Osteocyte (in vitro differentiated cells): ENCODE measurements around the gene CD200R1L. TPM values are rescaled to one million over a fixed set of nuclear protein-coding genes. Genes with fewer than 3 reads are reported as not detected.

Experiments
- DNase-seq: peaks from one replicate; pipeline ENCODE4 v3.0.0; 2021; ENCODE audit warnings: mixed read lengths; ENCODE audit not compliant: unreplicated experiment; ENCODE audit errors: extremely low spot score
- H3K27ac Mint-ChIP-seq: one replicate; pipeline ENCODE4 v1.8.0; 2021; ENCODE audit warnings: mild to moderate bottlenecking, mixed read lengths; ENCODE audit not compliant: unreplicated experiment
- H3K27me3 Mint-ChIP-seq: one replicate; pipeline ENCODE4 v1.8.0; 2021; ENCODE audit warnings: mixed read lengths; ENCODE audit not compliant: unreplicated experiment
- H3K36me3 Mint-ChIP-seq: one replicate; pipeline ENCODE4 v1.8.0; 2021; ENCODE audit warnings: mixed read lengths; ENCODE audit not compliant: unreplicated experiment
- H3K4me1 Mint-ChIP-seq: one replicate; pipeline ENCODE4 v1.8.0; 2021; ENCODE audit warnings: mixed read lengths; ENCODE audit not compliant: unreplicated experiment
- H3K4me3 Mint-ChIP-seq: one replicate; pipeline ENCODE4 v1.8.0; 2021; ENCODE audit warnings: mild to moderate bottlenecking, moderate library complexity, mixed read lengths; ENCODE audit not compliant: unreplicated experiment
- H3K9me3 Mint-ChIP-seq: one replicate; pipeline ENCODE4 v1.8.0; 2021; ENCODE audit warnings: mixed read lengths; ENCODE audit not compliant: unreplicated experiment
- total RNA-seq: library from RNA; stranded (reverse); gene quantifications from 2 replicates; pipeline ENCODE4 v1.2.1, GENCODE V29; 2021
- TF ChIP-seq, protein P1 (sequence below): fragments of 200-600 bp; sonication (generic); IDR thresholded peaks from 2 replicates; pipeline ENCODE4 v1.5.0; 2021; ENCODE audit warnings: antibody characterized with exemption, mild to moderate bottlenecking, moderate library complexity

Gene CD200R1L
- total RNA-seq, 1 donor from 2014 or later = not detected

GRCh38 chr3:112814266-112814665 is 32.4 kb downstream of the CD200R1L start:
- Mint-ChIP-seq H3K4me1 (peaks cover 44% of the 10 kb centered on the region), H3K27me3 (no peaks in the 10 kb centered on the region), H3K9me3 (no peaks in the 10 kb centered on the region), H3K4me3 (no peak overlapping the region), H3K36me3 (no peaks in the 10 kb centered on the region), H3K27ac (peak overlapping the region; percentile 59)
- DNase-seq = no peak
- TF ChIP-seq, protein P1, sequence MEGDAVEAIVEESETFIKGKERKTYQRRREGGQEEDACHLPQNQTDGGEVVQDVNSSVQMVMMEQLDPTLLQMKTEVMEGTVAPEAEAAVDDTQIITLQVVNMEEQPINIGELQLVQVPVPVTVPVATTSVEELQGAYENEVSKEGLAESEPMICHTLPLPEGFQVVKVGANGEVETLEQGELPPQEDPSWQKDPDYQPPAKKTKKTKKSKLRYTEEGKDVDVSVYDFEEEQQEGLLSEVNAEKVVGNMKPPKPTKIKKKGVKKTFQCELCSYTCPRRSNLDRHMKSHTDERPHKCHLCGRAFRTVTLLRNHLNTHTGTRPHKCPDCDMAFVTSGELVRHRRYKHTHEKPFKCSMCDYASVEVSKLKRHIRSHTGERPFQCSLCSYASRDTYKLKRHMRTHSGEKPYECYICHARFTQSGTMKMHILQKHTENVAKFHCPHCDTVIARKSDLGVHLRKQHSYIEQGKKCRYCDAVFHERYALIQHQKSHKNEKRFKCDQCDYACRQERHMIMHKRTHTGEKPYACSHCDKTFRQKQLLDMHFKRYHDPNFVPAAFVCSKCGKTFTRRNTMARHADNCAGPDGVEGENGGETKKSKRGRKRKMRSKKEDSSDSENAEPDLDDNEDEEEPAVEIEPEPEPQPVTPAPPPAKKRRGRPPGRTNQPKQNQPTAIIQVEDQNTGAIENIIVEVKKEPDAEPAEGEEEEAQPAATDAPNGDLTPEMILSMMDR = peak; percentile 79

GRCh38 chr3:112813723-112814171 is 32.9 kb downstream of the CD200R1L start:
- DNase-seq = no peak
- H3K27ac Mint-ChIP-seq = peak overlapping the region; percentile 59
- peaks cover 44% of the 10 kb centered on the region for H3K4me1 Mint-ChIP-seq

GRCh38 chr3:112813016-112813415 is 33.6 kb downstream of the CD200R1L start:
- H3K36me3 Mint-ChIP-seq = no peaks in the 10 kb centered on the region
- H3K27ac Mint-ChIP-seq = peak overlapping the region; percentile 28
- no peaks in the 10 kb centered on the region for H3K9me3 Mint-ChIP-seq
- no peak overlapping the region for H3K4me3 Mint-ChIP-seq
- no peak for DNase-seq
- peaks cover 44% of the 10 kb centered on the region for H3K4me1 Mint-ChIP-seq
- no peaks in the 10 kb centered on the region for H3K27me3 Mint-ChIP-seq
- TF ChIP-seq, protein P1 = no peak

More at GRCh38 chr3:112813723-112814171, 32.9 kb downstream of the CD200R1L start:
- Mint-ChIP-seq H3K36me3 (no peaks in the 10 kb centered on the region), H3K4me3 (no peak overlapping the region), H3K27me3 (no peaks in the 10 kb centered on the region), H3K9me3 (no peaks in the 10 kb centered on the region)
- TF ChIP-seq, protein P1 = no peak

DNA sequence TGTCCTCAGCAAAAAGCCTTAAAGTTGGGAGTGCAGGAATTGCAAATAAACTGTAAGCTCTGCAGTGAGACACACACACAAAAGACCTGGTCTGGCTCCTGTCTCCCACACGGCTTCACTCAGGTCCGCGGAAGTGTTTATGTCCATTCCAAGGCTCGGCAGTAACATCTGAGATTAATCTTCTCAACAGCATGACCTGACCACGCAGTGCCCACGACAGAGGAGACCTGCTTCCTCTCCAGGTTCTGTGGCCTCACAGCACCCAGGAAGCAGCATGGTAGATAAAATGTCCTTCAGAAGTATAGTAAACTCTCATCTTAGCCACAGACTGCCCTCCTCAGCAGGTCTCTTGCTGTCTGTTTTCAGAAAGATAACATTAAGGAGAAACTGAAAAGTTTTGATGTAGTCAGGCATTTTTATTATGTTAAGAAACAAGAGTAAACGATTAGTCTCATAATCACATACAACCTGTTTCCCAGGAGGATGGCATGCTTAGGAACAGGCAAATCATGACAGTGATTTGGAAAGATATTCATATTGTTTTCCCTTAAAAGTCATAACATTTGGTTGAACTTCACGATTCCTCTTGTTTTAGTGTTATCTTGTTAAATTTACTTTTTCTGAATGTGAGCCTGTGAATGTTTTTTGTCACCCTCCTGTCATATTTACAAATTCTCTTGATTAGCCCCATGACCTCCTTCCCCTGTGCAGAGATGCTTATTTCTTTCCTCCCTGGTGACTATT is 34.6 kb downstream of the CD200R1L start:
- H3K27me3 Mint-ChIP-seq = no peaks in the 10 kb centered on the region
- TF ChIP-seq, protein P1 = no peak
- H3K27ac Mint-ChIP-seq = peak overlapping the region; percentile 92
- no peaks in the 10 kb centered on the region for H3K9me3 Mint-ChIP-seq
- peaks cover 44% of the 10 kb centered on the region for H3K4me1 Mint-ChIP-seq
- DNase-seq = no peak
- H3K36me3 Mint-ChIP-seq = no peaks in the 10 kb centered on the region
- no peak overlapping the region for H3K4me3 Mint-ChIP-seq

DNA sequence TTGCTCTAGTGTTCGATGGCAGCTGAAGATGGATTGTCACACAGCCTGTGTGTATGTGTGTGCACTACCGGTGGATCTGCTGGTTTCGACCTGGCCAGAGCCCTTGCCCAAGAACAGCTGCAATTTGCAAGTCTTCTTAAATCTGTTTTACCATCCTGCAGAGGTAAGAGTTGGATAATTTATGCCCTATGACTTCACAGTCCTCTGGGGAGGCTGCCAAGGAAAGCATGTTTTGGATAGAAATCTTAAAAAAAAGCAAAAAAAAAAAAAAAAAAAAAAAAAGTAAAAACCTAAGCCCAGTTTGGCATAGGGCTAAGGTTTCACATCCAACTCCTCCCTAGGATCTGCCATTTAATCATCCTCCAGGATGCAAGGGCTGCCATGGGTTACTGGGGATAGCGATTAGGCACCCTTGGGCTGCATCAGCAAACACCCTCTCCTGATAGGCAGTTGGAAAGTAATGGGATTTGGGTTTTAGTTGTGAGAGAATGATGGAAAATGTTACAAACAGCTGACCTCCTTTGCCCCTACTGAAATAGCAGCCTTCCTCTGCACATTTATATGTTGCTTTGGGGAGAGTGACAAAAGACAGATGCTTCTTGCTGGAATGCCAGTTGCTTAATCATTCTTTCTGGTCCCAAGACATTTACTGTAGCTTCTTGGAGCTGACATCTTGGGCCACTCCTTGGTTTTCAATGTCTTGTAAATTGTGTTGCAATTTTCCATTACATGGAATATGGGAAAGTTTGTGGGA is 35.4 kb downstream of the CD200R1L start:
- DNase-seq = no peak
- Mint-ChIP-seq H3K4me3 (no peak overlapping the region), H3K27ac (peak overlapping the region; percentile 92), H3K4me1 (peaks cover 44% of the 10 kb centered on the region), H3K27me3 (no peaks in the 10 kb centered on the region), H3K9me3 (no peaks in the 10 kb centered on the region), H3K36me3 (no peaks in the 10 kb centered on the region)
- TF ChIP-seq, protein P1 = no peak
